Epithelial cell of esophagus (primary cell): ENCODE data around the gene IRF2BP1.
A peak's percentile ranks its signal among the peaks of the same experiment; 100 is the strongest.

Experiments
- DNase-seq: peaks from one replicate; pipeline ENCODE4 v3.0.0; 2010; ENCODE audit warnings: low read depth
- H3K4me3 ChIP-seq: 2 replicates; pipeline ENCODE4 v1.5.1; 2011; ENCODE audit warnings: mild to moderate bottlenecking, low read length, control low read depth
- CTCF ChIP-seq: IDR thresholded peaks from 2 replicates; pipeline ENCODE4 v1.5.1; 2011; ENCODE audit warnings: low read depth, mild to moderate bottlenecking, low read length, control low read depth, inconsistent platforms; ENCODE audit not compliant: insufficient read depth; ENCODE audit errors: missing control alignments

Gene IRF2BP1

GRCh38 chr19:45913874-45914830 lies 28.2 kb upstream of the IRF2BP1 start, which contains the start of gene NANOS2:
Gene NANOS2 (minus strand): TSS chr19:45914778. CDS start chr19:45914693, 85 bp downstream.
- H3K4me3 ChIP-seq, result no peak within 1 kb of the TSS
- DNase-seq, result no peak
- TF ChIP-seq CTCF, result no peak

- TF ChIP-seq CTCF, result no peak
- DNase-seq, result no peak
- no peak overlapping the region for H3K4me3 ChIP-seq
Measured at GRCh38 chr19:45911291-45911690, 25.4 kb upstream of the IRF2BP1 start.

- TF ChIP-seq CTCF, result no peak
- no peak for DNase-seq
- no peak overlapping the region for H3K4me3 ChIP-seq
Measured at GRCh38 chr19:45908956-45909355, 23.0 kb upstream of the IRF2BP1 start.

- DNase-seq, result peak; percentile 78
- TF ChIP-seq CTCF, result no peak
- no peak overlapping the region for H3K4me3 ChIP-seq
Measured at GRCh38 chr19:45906221-45906620, 20.3 kb upstream of the IRF2BP1 start.

DNA sequence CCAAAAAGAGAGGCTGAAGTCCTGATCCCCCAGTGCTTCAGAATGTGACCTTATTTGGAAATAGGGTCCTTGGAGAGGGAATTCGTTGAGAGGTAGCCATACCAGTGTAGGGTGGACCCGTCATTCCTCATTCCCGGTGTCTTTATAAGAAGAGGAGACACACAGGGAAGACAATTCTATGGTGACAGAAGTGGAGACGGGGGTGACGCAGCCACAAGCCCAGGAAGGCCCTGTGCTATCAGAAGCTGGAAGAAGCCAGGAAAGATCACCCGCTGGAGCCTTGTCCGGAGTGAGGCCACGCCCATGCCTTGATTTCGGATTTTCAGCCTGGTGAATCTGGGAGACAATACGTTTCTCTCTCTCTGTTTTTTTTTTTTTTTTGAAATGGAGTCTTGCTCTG lies 19.1 kb upstream of the IRF2BP1 start:
- no peak for DNase-seq
- no peak for TF ChIP-seq CTCF
- H3K4me3 ChIP-seq, result no peak overlapping the region

GRCh38 chr19:45902651-45903625 lies 17.0 kb upstream of the IRF2BP1 start:
- H3K4me3 ChIP-seq, result peak overlapping the region; percentile 93
- TF ChIP-seq CTCF, result no peak
- peak; percentile 96 for DNase-seq
